Testis (tissue), 3 donors: ENCODE results near the gene CTNNA1. TPM values are rescaled to one million over a fixed set of nuclear protein-coding genes. Genes with fewer than 3 reads are reported as not detected.

Experiments
- DNase-seq: peaks from one replicate; pipeline ENCODE4 v3.0.0-alpha.2; 2019
- H3K27ac ChIP-seq, 2 donors: fragments of 200-600 bp; sonication (generic); one replicate each; pipeline ENCODE4 v1.5.1; 2019
- H3K27me3 ChIP-seq: fragments of 200-600 bp; sonication (generic); one replicate; pipeline ENCODE4 v1.5.1; 2019
- H3K36me3 ChIP-seq: fragments of 200-600 bp; sonication (generic); one replicate; pipeline ENCODE4 v1.5.1; 2017; ENCODE audit warnings: low read depth; ENCODE audit errors: missing control alignments
- H3K4me1 ChIP-seq: fragments of 200-600 bp; sonication (generic); one replicate; pipeline ENCODE4 v1.5.1; 2019
- H3K4me3 ChIP-seq, 2 donors: fragments of 200-600 bp; sonication (generic); one replicate each; pipeline ENCODE4 v1.5.1; 2017 to 2019
- H3K9me3 ChIP-seq: fragments of 200-600 bp; sonication (generic); one replicate; pipeline ENCODE4 v1.5.1; 2017
- CTCF ChIP-seq, 3 experiments: fragments of 450-650 bp in 2 of 3; fragments of 200-600 bp in 1 of 3; sonication (generic) in 1 of 3; IDR thresholded peaks; one replicate each; pipeline ENCODE4 v1.5.1; 2016 to 2019; ENCODE audit warnings: antibody characterized with exemption in 3 of 3, mild to moderate bottlenecking in 2 of 3, moderate library complexity in 1 of 3
- POLR2A ChIP-seq: fragments of 450-650 bp; IDR thresholded peaks from one replicate; pipeline ENCODE4 v1.6.1; 2017; ENCODE audit warnings: antibody characterized with exemption, mild to moderate bottlenecking, moderate library complexity
- WGBS, 2 donors: methylation state at CpG; one replicate each; pipeline ENCODE4 v1.1.5; 2018; 5-methylcytosine and 5-hydroxymethylcytosine counted together
- intact Hi-C: fragments of 100-400 bp; cut with DNase I; formaldehyde crosslinking; loops from one replicate; pipeline ENCODE4 v1.15.1; 2023; ENCODE audit warnings: low total_unique reads
- polyA plus RNA-seq: library from polyadenylated mRNA; stranded (reverse); fragments of 350-450 nt; fragmentation: Illumina TruSeq; extraction: RNeasy Lipid Tissue Mini Kit (QIAGEN cat#74804); gene quantifications from one replicate; pipeline ENCODE4 v1.2.3, GENCODE V29; 2014; ENCODE audit warnings: low read depth, low replicate concordance; ENCODE audit not compliant: insufficient read depth
- total RNA-seq, 2 donors: library from RNA; depleted of rRNA; stranded (reverse); fragments of >200 nt; gene quantifications; one replicate each; pipeline ENCODE4 v1.2.3, GENCODE V29; 2016

The CTNNA1 gene
- total and polyA plus RNA-seq, 3 donors from 2014 or later = 107 to 154 (median 135) TPM

GRCh38 chr5:138849882-138850281, 96.7 kb downstream of the CTNNA1 start:
- no peak for DNase-seq
- TF ChIP-seq POLR2A (no peak), CTCF (IDR thresholded peaks at IDR 0.05) (no peak)
- H3K4me3 ChIP-seq = no peak overlapping the region
- H3K4me1 ChIP-seq = peaks cover 6% of the 10 kb centered on the region
- H3K27me3 ChIP-seq = no peaks in the 10 kb centered on the region
- intact Hi-C loops = loop anchor here (10.0 kb wide), 1 partner anchor 75 kb away; no protein-coding TSS in a partner anchor
- H3K9me3 ChIP-seq = no peaks in the 10 kb centered on the region
- WGBS, 2 donors = 81 to 89% methylated on average over 1 of the region's 1 CpG
- no peak overlapping the region for H3K27ac ChIP-seq
- H3K36me3 ChIP-seq = no peaks in the 10 kb centered on the region

GRCh38 chr5:138850865-138851435, 97.7 kb downstream of the CTNNA1 start:
- Histone ChIP-seq H3K27me3 (no peaks in the 10 kb centered on the region), H3K4me1 (no peaks in the 10 kb centered on the region), H3K9me3 (no peaks in the 10 kb centered on the region), H3K4me3 (no peak overlapping the region), H3K36me3 (no peaks in the 10 kb centered on the region), H3K27ac (no peak overlapping the region)
- 43 to 45% methylated on average over 2 of the region's 2 CpGs for WGBS, 2 donors
- intact Hi-C loops = loop anchor here (10.0 kb wide), 1 partner anchor 74 kb away; no protein-coding TSS in a partner anchor
- no peak for DNase-seq
- TF ChIP-seq CTCF (IDR thresholded peaks at IDR 0.05) (no peak), POLR2A (no peak)

- no peaks in the 10 kb centered on the region for H3K9me3 ChIP-seq
- intact Hi-C loops = loop anchor here (10.0 kb wide), 1 partner anchor 72 kb away; no protein-coding TSS in a partner anchor
- no peaks in the 10 kb centered on the region for H3K4me1 ChIP-seq
- H3K27me3 ChIP-seq = no peaks in the 10 kb centered on the region
- H3K4me3 ChIP-seq = no peak overlapping the region
- no peak overlapping the region for H3K27ac ChIP-seq
- DNase-seq = no peak
- no peak for TF ChIP-seq POLR2A
- TF ChIP-seq CTCF (IDR thresholded peaks at IDR 0.05) = no peak
- 82 to 88% methylated on average over 9 of the region's 9 CpGs for whole genome bisulfite sequencing, 2 donors
- no peaks in the 10 kb centered on the region for H3K36me3 ChIP-seq
Measured at GRCh38 chr5:138853132-138853531, 99.9 kb downstream of the CTNNA1 start.

GRCh38 chr5:138867011-138867410, 113.8 kb downstream of the CTNNA1 start:
- WGBS, 2 donors = 84 to 100% methylated on average over 1 of the region's 1 CpG
- Histone ChIP-seq H3K36me3 (no peaks in the 10 kb centered on the region), H3K27ac (no peak overlapping the region), H3K9me3 (no peaks in the 10 kb centered on the region), H3K4me1 (no peaks in the 10 kb centered on the region), H3K27me3 (no peaks in the 10 kb centered on the region), H3K4me3 (no peak overlapping the region)
- intact Hi-C loops = no loop called here
- TF ChIP-seq CTCF (IDR thresholded peaks at IDR 0.05) = no peak
- no peak for DNase-seq

DNA sequence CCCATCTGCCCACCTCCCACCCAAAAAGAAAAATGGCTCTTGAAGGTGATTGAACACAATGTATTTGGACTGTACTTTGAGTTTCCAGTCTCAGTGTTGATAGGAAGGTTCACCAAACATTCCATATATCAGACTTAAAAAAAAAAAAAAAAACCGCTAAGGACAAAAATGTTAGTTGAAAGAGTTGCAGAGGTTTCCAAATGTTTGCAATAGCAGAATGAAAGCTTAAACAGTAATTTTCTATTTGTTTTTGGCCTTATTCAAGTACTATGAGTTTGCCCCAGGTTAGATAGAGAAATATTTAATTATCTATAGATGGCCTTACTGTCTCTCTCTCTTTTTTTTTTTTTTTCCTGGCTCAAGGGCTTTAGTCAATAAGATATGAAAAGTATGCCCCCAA, 115.8 kb downstream of the CTNNA1 start:
- TF ChIP-seq POLR2A (no peak), CTCF (IDR thresholded peaks at IDR 0.05) (no peak)
- Histone ChIP-seq H3K27ac (no peak overlapping the region), H3K36me3 (no peaks in the 10 kb centered on the region), H3K4me3 (no peak overlapping the region), H3K27me3 (no peaks in the 10 kb centered on the region), H3K9me3 (no peaks in the 10 kb centered on the region), H3K4me1 (peaks cover 7% of the 10 kb centered on the region)
- DNase-seq = no peak
- intact Hi-C loops = no loop called here
- WGBS, 2 donors = 80% methylated on average over 1 of the region's 1 CpG
